ENCODE data around the gene FMN1. TPM values are rescaled to one million over a fixed set of nuclear protein-coding genes. Genes with fewer than 3 reads are reported as not detected.
A peak's percentile ranks its signal among the peaks of the same experiment; 100 is the strongest.

Gene FMN1
- total RNA-seq, 1 donor from 2014 or later = 4.0 TPM

DNA sequence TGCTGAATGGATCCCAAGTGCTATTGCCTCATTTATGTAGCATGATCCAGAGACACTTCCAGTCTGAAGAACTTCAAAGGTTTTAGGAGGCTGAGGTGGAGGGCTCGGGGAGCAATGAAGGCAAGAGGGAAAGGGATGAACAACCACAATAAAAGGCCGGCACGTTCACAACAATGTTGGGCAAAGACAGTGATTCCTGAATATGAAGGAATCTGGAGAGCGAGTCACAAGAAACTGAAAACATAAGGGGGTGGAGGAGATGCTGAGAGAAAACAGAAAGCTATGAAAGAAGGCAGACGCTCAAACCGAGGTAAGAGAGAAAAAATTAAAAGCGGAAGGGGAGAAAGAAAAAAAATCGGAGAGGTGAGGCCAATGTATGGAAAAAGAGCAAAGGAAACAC lies 356.6 kb downstream of the FMN1 start:
- TF ChIP-seq, protein P1, sequence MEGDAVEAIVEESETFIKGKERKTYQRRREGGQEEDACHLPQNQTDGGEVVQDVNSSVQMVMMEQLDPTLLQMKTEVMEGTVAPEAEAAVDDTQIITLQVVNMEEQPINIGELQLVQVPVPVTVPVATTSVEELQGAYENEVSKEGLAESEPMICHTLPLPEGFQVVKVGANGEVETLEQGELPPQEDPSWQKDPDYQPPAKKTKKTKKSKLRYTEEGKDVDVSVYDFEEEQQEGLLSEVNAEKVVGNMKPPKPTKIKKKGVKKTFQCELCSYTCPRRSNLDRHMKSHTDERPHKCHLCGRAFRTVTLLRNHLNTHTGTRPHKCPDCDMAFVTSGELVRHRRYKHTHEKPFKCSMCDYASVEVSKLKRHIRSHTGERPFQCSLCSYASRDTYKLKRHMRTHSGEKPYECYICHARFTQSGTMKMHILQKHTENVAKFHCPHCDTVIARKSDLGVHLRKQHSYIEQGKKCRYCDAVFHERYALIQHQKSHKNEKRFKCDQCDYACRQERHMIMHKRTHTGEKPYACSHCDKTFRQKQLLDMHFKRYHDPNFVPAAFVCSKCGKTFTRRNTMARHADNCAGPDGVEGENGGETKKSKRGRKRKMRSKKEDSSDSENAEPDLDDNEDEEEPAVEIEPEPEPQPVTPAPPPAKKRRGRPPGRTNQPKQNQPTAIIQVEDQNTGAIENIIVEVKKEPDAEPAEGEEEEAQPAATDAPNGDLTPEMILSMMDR (IDR thresholded peaks at IDR 0.05) = no peak
- no peak for DNase-seq (ENCODE audit: low spot score)
- Mint-ChIP-seq H3K27ac (ENCODE audit: unreplicated experiment) (no peak overlapping the region), H3K4me3 (ENCODE audit: unreplicated experiment) (no peak overlapping the region), H3K36me3 (ENCODE audit: low read depth) (no peaks in the 10 kb centered on the region), H3K27me3 (ENCODE audit: low read depth) (no peaks in the 10 kb centered on the region), H3K4me1 (ENCODE audit: low read depth) (peaks cover 52% of the 10 kb centered on the region), H3K9me3 (ENCODE audit: low read depth) (no peaks in the 10 kb centered on the region)

DNA sequence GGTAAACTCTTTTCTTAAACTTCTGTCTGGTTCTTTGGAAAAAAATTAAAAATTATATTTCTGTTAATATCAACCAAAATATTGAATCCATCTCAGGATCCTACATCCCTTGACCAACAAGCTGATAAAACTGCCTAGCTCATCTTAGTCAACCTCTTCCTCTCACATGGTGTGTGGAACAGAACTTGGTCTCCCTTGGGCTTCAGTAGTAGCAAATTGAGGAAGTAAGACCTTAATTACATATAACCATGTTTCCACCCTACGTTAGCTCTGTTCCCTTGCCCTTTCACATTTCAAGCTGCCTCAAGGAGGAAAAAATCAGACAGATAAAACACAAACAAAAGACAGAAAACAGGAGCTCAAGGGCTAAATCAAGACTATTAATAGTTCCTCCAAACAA lies 360.4 kb downstream of the FMN1 start:
- no peak overlapping the region for H3K27ac Mint-ChIP-seq (ENCODE audit: unreplicated experiment)
- H3K4me3 Mint-ChIP-seq (ENCODE audit: unreplicated experiment) = no peak overlapping the region
- TF ChIP-seq, protein P1 (IDR thresholded peaks at IDR 0.05) = no peak
- DNase-seq (ENCODE audit: low spot score) = no peak
- H3K9me3 Mint-ChIP-seq (ENCODE audit: low read depth) = no peaks in the 10 kb centered on the region
- H3K36me3 Mint-ChIP-seq (ENCODE audit: low read depth) = no peaks in the 10 kb centered on the region
- peaks cover 64% of the 10 kb centered on the region for H3K4me1 Mint-ChIP-seq (ENCODE audit: low read depth)
- H3K27me3 Mint-ChIP-seq (ENCODE audit: low read depth) = no peaks in the 10 kb centered on the region

DNA sequence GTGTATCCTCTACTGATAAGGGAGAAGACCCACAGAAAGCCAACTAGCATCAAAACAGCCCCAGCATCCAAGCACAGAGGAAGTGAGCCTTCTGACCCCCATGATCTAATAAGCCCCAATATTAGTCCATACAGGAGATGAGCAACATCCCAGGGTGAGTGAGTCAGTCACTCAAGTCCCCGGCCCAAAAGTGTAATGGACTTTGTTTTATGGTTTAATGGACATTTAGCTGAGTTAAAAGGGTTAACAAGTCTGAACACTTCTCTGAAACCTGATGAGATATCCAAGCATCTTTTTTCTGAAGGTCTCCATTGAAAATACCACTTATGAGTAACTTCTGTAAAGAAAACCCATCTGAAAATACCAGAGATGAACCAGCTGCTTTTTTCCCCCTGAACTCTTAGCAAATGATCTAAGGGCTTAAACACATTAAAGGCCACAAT lies 361.1 kb downstream of the FMN1 start:
- DNase-seq (ENCODE audit: low spot score) = no peak
- Mint-ChIP-seq H3K27me3 (ENCODE audit: low read depth) (no peaks in the 10 kb centered on the region), H3K36me3 (ENCODE audit: low read depth) (no peaks in the 10 kb centered on the region), H3K4me1 (ENCODE audit: low read depth) (peaks cover 65% of the 10 kb centered on the region), H3K9me3 (ENCODE audit: low read depth) (no peaks in the 10 kb centered on the region), H3K4me3 (ENCODE audit: unreplicated experiment) (no peak overlapping the region), H3K27ac (ENCODE audit: unreplicated experiment) (no peak overlapping the region)
- TF ChIP-seq, protein P1 (IDR thresholded peaks at IDR 0.05) = no peak

DNA sequence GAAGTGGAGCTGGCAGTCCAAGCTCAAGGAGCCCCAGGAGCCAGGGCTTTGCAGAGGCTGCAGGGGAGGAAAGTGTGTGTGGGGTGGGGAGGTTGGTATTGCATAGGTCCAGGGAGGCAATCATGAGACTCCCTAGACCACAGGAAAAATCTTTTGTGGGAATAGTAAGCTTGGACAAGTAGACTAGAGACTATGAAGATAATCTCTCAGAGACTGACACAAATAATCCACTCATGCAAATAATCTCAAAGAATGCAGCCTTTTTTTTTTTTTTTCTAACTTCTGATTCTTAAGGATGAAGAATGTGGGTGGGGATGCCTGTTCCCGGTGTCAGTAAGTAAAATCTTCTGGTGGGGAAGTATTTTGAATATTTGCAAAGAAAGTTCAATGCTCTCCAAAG lies 363.0 kb downstream of the FMN1 start:
- H3K4me3 Mint-ChIP-seq (ENCODE audit: unreplicated experiment) = no peak overlapping the region
- no peak for DNase-seq (ENCODE audit: low spot score)
- H3K27me3 Mint-ChIP-seq (ENCODE audit: low read depth) = no peaks in the 10 kb centered on the region
- H3K4me1 Mint-ChIP-seq (ENCODE audit: low read depth) = peaks cover 79% of the 10 kb centered on the region
- TF ChIP-seq, protein P1 (IDR thresholded peaks at IDR 0.05) = no peak
- H3K27ac Mint-ChIP-seq (ENCODE audit: unreplicated experiment) = peak overlapping the region; percentile 34
- H3K9me3 Mint-ChIP-seq (ENCODE audit: low read depth) = no peaks in the 10 kb centered on the region
- H3K36me3 Mint-ChIP-seq (ENCODE audit: low read depth) = no peaks in the 10 kb centered on the region

DNA sequence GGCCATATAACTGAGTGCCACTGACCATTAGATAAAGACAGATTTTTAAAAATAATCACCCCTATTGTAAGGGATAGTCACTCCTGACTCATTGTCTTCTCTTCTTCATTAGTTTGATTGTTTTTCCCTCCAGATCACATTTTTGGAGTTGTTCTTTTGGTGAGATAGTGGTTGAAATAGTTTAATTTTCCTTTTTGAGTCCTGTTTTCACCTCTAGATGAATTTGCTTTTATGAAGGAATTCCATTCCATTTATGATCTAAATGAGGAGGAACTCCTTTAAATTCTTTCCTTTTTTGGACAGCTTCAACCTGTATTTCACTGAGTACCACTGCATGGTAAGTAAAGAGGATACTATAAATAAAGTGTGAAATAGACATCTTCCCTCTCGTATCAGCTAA lies 364.3 kb downstream of the FMN1 start:
- TF ChIP-seq, protein P1 (IDR thresholded peaks at IDR 0.05) = no peak
- Mint-ChIP-seq H3K36me3 (ENCODE audit: low read depth) (no peaks in the 10 kb centered on the region), H3K4me1 (ENCODE audit: low read depth) (peaks cover 92% of the 10 kb centered on the region), H3K27me3 (ENCODE audit: low read depth) (no peaks in the 10 kb centered on the region), H3K4me3 (ENCODE audit: unreplicated experiment) (no peak overlapping the region), H3K27ac (ENCODE audit: unreplicated experiment) (peak overlapping the region; percentile 71), H3K9me3 (ENCODE audit: low read depth) (no peaks in the 10 kb centered on the region)
- no peak for DNase-seq (ENCODE audit: low spot score)

Measured in chondrocyte (in vitro differentiated cells).